Measurements from ENCODE around the gene NAIF1. TPM values are rescaled to one million over a fixed set of nuclear protein-coding genes. Genes with fewer than 3 reads are reported as not detected.

Gene NAIF1
- total RNA-seq, 1 experiment from 2014 or later: 17.3 TPM

DNA sequence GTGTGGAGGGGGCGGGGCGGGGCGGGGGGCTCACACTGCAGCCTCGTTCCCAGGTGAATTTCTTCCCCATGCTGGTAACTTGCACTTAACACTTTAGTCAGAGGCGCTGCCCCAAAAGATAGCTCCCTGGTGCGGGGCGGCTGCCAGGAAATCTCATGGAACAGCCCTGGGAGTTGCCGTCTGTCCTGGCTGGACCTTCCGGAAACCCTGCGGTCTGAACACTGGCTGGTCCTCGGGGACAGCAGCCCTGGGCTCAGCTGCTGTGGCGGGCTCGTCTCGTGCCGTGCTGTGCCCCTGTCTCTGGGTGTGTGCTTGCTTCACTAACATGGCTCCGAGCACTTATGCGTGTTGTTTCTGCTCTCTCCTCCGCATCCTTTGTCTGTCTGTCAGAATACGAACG, 34.6 kb upstream of the NAIF1 start:
- H3K27me3 ChIP-seq (ENCODE audit: insufficient read depth, low read depth): no peaks in the 10 kb centered on the region
- intact Hi-C loops (cut with micrococcal nuclease; ENCODE audit: unreplicated experiment): no loop called here
- no peak for TF ChIP-seq EZH2 (IDR thresholded peaks at IDR 0.05; ENCODE audit: low read depth)
- TF ChIP-seq CTCF (conservative IDR thresholded peaks at IDR 0.05): no peak
- H2AFZ ChIP-seq: no peak overlapping the region
- no peak overlapping the region for H3K4me3 ChIP-seq
- H3K27ac ChIP-seq: no peak overlapping the region
- H3K36me3 ChIP-seq (ENCODE audit: low read depth): peaks cover 9% of the 10 kb centered on the region; the same call in 1 of the 2 replicates
- peaks cover 17% of the 10 kb centered on the region for H3F3A ChIP-seq (ENCODE audit: insufficient read depth, low read depth)
- peaks cover 9% of the 10 kb centered on the region; the same call in 1 of the 2 replicates for H4K20me1 ChIP-seq (ENCODE audit: insufficient read depth)
- peaks cover 32% of the 10 kb centered on the region for H3K79me2 ChIP-seq (ENCODE audit: low read depth)
- no peaks in the 10 kb centered on the region for H3K9me3 ChIP-seq (ENCODE audit: insufficient read depth, low read depth)
- no peaks in the 10 kb centered on the region for H3K9me2 ChIP-seq (ENCODE audit: insufficient read depth)
- peaks cover 21% of the 10 kb centered on the region for H3K4me1 ChIP-seq (replicated peaks; ENCODE audit: insufficient read depth)
- BruUV-seq (replicated peaks): no TSS peak
- ChIA-PET POLR2A (ENCODE audit: unreplicated experiment) (no interaction called here), CTCF (no interaction called here)
- peak in 1 of 2 experiments; percentile 10 for DNase-seq
- H3K4me2 ChIP-seq: no peak overlapping the region

GRCh38 chr9:128101231-128101661, 34.1 kb upstream of the NAIF1 start:
- ChIA-PET CTCF (no interaction called here), POLR2A (ENCODE audit: unreplicated experiment) (no interaction called here)
- Histone ChIP-seq H3K79me2 (ENCODE audit: low read depth) (peaks cover 36% of the 10 kb centered on the region), H3F3A (ENCODE audit: insufficient read depth, low read depth) (peaks cover 17% of the 10 kb centered on the region), H3K4me2 (no peak overlapping the region), H3K27me3 (ENCODE audit: insufficient read depth, low read depth) (no peaks in the 10 kb centered on the region), H3K36me3 (ENCODE audit: low read depth) (peaks cover 7% of the 10 kb centered on the region; the same call in 1 of the 2 replicates), H4K20me1 (ENCODE audit: insufficient read depth) (peaks cover 9% of the 10 kb centered on the region; the same call in 1 of the 2 replicates), H3K4me3 (no peak overlapping the region), H3K27ac (no peak overlapping the region), H2AFZ (no peak overlapping the region), H3K9me2 (ENCODE audit: insufficient read depth) (no peaks in the 10 kb centered on the region), H3K9me3 (ENCODE audit: insufficient read depth, low read depth) (no peaks in the 10 kb centered on the region), H3K4me1 (replicated peaks; ENCODE audit: insufficient read depth) (peaks cover 21% of the 10 kb centered on the region)
- no TSS peak for BruUV-seq (replicated peaks)
- no peak for DNase-seq
- intact Hi-C loops (cut with micrococcal nuclease; ENCODE audit: unreplicated experiment): no loop called here
- no peak for TF ChIP-seq CTCF (conservative IDR thresholded peaks at IDR 0.05)
- no peak for TF ChIP-seq EZH2 (IDR thresholded peaks at IDR 0.05; ENCODE audit: low read depth)

DNA sequence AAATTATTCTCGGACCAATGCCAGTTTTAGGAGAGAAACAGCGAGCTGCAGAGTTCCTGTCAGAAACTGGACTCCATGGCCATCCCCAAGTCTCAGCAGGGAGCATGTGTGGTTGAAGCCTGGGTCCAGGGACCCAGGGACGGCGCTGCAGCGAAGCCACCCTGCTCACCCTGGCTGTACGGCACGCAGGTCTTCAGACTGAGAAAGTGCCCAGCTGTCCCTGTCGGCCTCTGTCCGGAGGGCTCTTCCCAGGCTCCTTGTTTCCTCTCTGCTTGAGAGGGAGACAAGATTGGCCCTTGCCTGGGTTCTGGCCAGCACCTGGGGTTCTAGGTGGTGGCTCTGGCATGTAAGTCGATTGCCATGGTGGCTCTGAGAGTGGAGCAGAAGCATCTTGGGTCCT, 33.5 kb upstream of the NAIF1 start:
- Histone ChIP-seq H2AFZ (no peak overlapping the region), H3K79me2 (ENCODE audit: low read depth) (peaks cover 43% of the 10 kb centered on the region), H3F3A (ENCODE audit: insufficient read depth, low read depth) (peaks cover 19% of the 10 kb centered on the region), H3K9me2 (ENCODE audit: insufficient read depth) (no peaks in the 10 kb centered on the region), H3K9me3 (ENCODE audit: insufficient read depth, low read depth) (no peaks in the 10 kb centered on the region), H3K36me3 (ENCODE audit: low read depth) (0 out of 2 replicates have a peak, but pooled peaks cover under 1% of the 10 kb centered on the region), H3K27ac (no peak overlapping the region), H3K4me3 (no peak overlapping the region), H3K27me3 (ENCODE audit: insufficient read depth, low read depth) (no peaks in the 10 kb centered on the region), H3K4me1 (replicated peaks; ENCODE audit: insufficient read depth) (peaks cover 21% of the 10 kb centered on the region), H4K20me1 (ENCODE audit: insufficient read depth) (peaks cover 9% of the 10 kb centered on the region; the same call in 1 of the 2 replicates), H3K4me2 (peak overlapping the region; percentile 98)
- CTCF ChIA-PET: interaction anchor here (0.6 kb wide), 1 partner anchor 49 kb away, joined by 3 read pairs; no protein-coding TSS in a partner anchor
- POLR2A ChIA-PET (ENCODE audit: unreplicated experiment): interaction anchor here (0.8 kb wide), 1 partner anchor 13 kb away, joined by 8 read pairs; no protein-coding TSS in a partner anchor
- intact Hi-C loops (cut with micrococcal nuclease; ENCODE audit: unreplicated experiment): no loop called here
- no peak for DNase-seq
- no TSS peak for BruUV-seq (replicated peaks)
- TF ChIP-seq CTCF (conservative IDR thresholded peaks at IDR 0.05) (no peak), EZH2 (IDR thresholded peaks at IDR 0.05; ENCODE audit: low read depth) (no peak)
